Panc1 (cell line): ENCODE data around the gene NUMB. TPM values are rescaled to one million over a fixed set of nuclear protein-coding genes. Genes with fewer than 3 reads are reported as not detected.

Source experiments
- ATAC-seq: fragments of 200-7000 bp; cut with Tn5 transposase; 2 replicates; pipeline ENCODE4 v1.9.1; 2020; ENCODE audit warnings: mild to moderate bottlenecking, moderate library complexity
- BruUV-seq: library from RNA; stranded (reverse); fragments of 400-500 nt; replicated peaks from 2 replicates; lab custom pipeline; 2021; lab: Mats Ljungman, UMichigan
- CTCF ChIA-PET: fragments of 300-600 bp; sonication (Branson Sonifier 250); formaldehyde crosslinking; loops from one replicate; lab custom pipeline; 2022; ENCODE audit warnings: antibody characterized with exemption; lab: Charles Lee
- POLR2A ChIA-PET: fragments of 300-600 bp; sonication (Branson Sonifier 250); formaldehyde crosslinking; loops from one replicate; lab custom pipeline; 2022; ENCODE audit warnings: antibody characterized with exemption; lab: Charles Lee
- DNase-seq: peaks from one replicate; pipeline ENCODE4 v3.0.0-alpha.2; 2010; ENCODE audit warnings: low read depth, low spot score
- H3K27ac ChIP-seq: 2 replicates; pipeline ENCODE4 v1.5.1; 2011; ENCODE audit warnings: mild to moderate bottlenecking, low read length, inconsistent platforms
- H3K27me3 ChIP-seq: fragments of 200-500 bp; sonication (Bioruptor generic); 2 replicates; pipeline ENCODE4 v1.6.0; 2014; ENCODE audit warnings: low read length, inconsistent platforms; ENCODE audit not compliant: control insufficient read depth, insufficient read depth
- H3K36me3 ChIP-seq: fragments of 200-500 bp; sonication (Bioruptor generic); 2 replicates; pipeline ENCODE4 v1.5.1; 2014; ENCODE audit warnings: inconsistent platforms, mild to moderate bottlenecking, low read length, moderate library complexity; ENCODE audit not compliant: control insufficient read depth, insufficient read depth
- H3K4me1 ChIP-seq: 2 replicates; pipeline ENCODE4 v1.5.1; 2011; ENCODE audit warnings: inconsistent platforms, mild to moderate bottlenecking, low read length, moderate library complexity; ENCODE audit not compliant: control insufficient read depth, insufficient read depth
- H3K4me3 ChIP-seq, 2 experiments: 2 replicates each; pipeline ENCODE4 v1.5.1; 2011 to 2012; ENCODE audit warnings: low read depth in 2 of 2, low read length in 2 of 2, mild to moderate bottlenecking in 2 of 2, inconsistent platforms in 1 of 2, moderate library complexity in 1 of 2
- H3K9me3 ChIP-seq: fragments of 200-500 bp; sonication (Bioruptor generic); 2 replicates; pipeline ENCODE4 v1.5.1; 2014; ENCODE audit warnings: low read depth, mild to moderate bottlenecking, inconsistent platforms, low read length, moderate library complexity; ENCODE audit not compliant: control insufficient read depth, insufficient read depth
- POLR2AphosphoS5 ChIP-seq: IDR thresholded peaks from 2 replicates; pipeline ENCODE4 v1.6.1; 2012; ENCODE audit warnings: mild to moderate bottlenecking, low read depth, low read length, moderate library complexity
- SIN3A ChIP-seq: IDR thresholded peaks from 2 replicates; pipeline ENCODE4 v1.6.1; 2012; ENCODE audit warnings: low read depth, mild to moderate bottlenecking, low read length, moderate library complexity, borderline replicate concordance; ENCODE audit not compliant: insufficient read depth
- TCF7L2 ChIP-seq: IDR thresholded peaks from 2 replicates; pipeline ENCODE4 v1.6.1; 2011; ENCODE audit warnings: mild to moderate bottlenecking, low read depth, low read length, inconsistent platforms
- in situ Hi-C: cut with HindIII; loops from 2 replicates; pipeline ENCODE4 v1.10.0; 2016; ENCODE audit warnings: low sequenced_read_pairs, low pct_unique_long_range_greater_than_20kb
- intact Hi-C: fragments of 100-400 bp; cut with micrococcal nuclease; formaldehyde crosslinking; loops from one replicate; pipeline ENCODE4 v1.10.0; 2022; ENCODE audit not compliant: unreplicated experiment
- total RNA-seq: library from RNA; stranded (reverse); gene quantifications from one replicate; pipeline ENCODE4 v1.2.1, GENCODE V29; 2021; ENCODE audit not compliant: unreplicated experiment
- TF ChIP-seq, protein P1 (sequence below), 2 experiments: IDR thresholded peaks; 2 replicates each; pipeline ENCODE4 v1.6.1; 2011 to 2012; ENCODE audit warnings: low read depth in 2 of 2, control low read depth in 1 of 2, low read length in 1 of 2, mild to moderate bottlenecking in 1 of 2, moderate library complexity in 1 of 2; ENCODE audit not compliant: insufficient read depth in 1 of 2
- TF ChIP-seq, protein P2 (sequence below): fragments of 450-650 bp; IDR thresholded peaks from 2 replicates; pipeline ENCODE4 v1.5.1; 2017; ENCODE audit warnings: mild to moderate bottlenecking

The NUMB gene
- total RNA-seq, 1 experiment from 2014 or later = 51.5 TPM

GRCh38 chr14:73230051-73230450 is 228.3 kb downstream of the NUMB start:
- no peak overlapping the region for H3K27ac ChIP-seq
- in situ Hi-C loops (no loop called here), intact Hi-C loops (no loop called here)
- TF ChIP-seq, protein P1, sequence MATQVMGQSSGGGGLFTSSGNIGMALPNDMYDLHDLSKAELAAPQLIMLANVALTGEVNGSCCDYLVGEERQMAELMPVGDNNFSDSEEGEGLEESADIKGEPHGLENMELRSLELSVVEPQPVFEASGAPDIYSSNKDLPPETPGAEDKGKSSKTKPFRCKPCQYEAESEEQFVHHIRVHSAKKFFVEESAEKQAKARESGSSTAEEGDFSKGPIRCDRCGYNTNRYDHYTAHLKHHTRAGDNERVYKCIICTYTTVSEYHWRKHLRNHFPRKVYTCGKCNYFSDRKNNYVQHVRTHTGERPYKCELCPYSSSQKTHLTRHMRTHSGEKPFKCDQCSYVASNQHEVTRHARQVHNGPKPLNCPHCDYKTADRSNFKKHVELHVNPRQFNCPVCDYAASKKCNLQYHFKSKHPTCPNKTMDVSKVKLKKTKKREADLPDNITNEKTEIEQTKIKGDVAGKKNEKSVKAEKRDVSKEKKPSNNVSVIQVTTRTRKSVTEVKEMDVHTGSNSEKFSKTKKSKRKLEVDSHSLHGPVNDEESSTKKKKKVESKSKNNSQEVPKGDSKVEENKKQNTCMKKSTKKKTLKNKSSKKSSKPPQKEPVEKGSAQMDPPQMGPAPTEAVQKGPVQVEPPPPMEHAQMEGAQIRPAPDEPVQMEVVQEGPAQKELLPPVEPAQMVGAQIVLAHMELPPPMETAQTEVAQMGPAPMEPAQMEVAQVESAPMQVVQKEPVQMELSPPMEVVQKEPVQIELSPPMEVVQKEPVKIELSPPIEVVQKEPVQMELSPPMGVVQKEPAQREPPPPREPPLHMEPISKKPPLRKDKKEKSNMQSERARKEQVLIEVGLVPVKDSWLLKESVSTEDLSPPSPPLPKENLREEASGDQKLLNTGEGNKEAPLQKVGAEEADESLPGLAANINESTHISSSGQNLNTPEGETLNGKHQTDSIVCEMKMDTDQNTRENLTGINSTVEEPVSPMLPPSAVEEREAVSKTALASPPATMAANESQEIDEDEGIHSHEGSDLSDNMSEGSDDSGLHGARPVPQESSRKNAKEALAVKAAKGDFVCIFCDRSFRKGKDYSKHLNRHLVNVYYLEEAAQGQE (IDR thresholded peaks at IDR 0.05; ENCODE audit: insufficient read depth in 1 of 2, low read depth in 2 of 2, low read length in 1 of 2) = no peak
- ATAC-seq = no peak
- no peak for DNase-seq
- H3K27me3 ChIP-seq = no peaks in the 10 kb centered on the region
- H3K9me3 ChIP-seq = no peaks in the 10 kb centered on the region
- no TSS peak for BruUV-seq
- H3K4me1 ChIP-seq = peaks cover 29% of the 10 kb centered on the region
- H3K36me3 ChIP-seq = no peaks in the 10 kb centered on the region
- ChIA-PET POLR2A (no interaction called here), CTCF (no interaction called here)
- H3K4me3 ChIP-seq = no peak overlapping the region

GRCh38 chr14:73227812-73228781 is 230.2 kb downstream of the NUMB start:
- POLR2A ChIA-PET = interaction anchor here (0.6 kb wide), 2 partner anchors 18 to 19 kb away, joined by 3 to 4 read pairs; no protein-coding TSS in a partner anchor
- Histone ChIP-seq H3K27ac (peak overlapping the region; percentile 83), H3K9me3 (no peaks in the 10 kb centered on the region), H3K4me1 (peaks cover 27% of the 10 kb centered on the region), H3K36me3 (no peaks in the 10 kb centered on the region), H3K27me3 (no peaks in the 10 kb centered on the region), H3K4me3 (no peak overlapping the region)
- TF ChIP-seq, protein P1 (IDR thresholded peaks at IDR 0.05; ENCODE audit: insufficient read depth in 1 of 2, low read depth in 2 of 2, low read length in 1 of 2) = no peak
- TF ChIP-seq, protein P2, sequence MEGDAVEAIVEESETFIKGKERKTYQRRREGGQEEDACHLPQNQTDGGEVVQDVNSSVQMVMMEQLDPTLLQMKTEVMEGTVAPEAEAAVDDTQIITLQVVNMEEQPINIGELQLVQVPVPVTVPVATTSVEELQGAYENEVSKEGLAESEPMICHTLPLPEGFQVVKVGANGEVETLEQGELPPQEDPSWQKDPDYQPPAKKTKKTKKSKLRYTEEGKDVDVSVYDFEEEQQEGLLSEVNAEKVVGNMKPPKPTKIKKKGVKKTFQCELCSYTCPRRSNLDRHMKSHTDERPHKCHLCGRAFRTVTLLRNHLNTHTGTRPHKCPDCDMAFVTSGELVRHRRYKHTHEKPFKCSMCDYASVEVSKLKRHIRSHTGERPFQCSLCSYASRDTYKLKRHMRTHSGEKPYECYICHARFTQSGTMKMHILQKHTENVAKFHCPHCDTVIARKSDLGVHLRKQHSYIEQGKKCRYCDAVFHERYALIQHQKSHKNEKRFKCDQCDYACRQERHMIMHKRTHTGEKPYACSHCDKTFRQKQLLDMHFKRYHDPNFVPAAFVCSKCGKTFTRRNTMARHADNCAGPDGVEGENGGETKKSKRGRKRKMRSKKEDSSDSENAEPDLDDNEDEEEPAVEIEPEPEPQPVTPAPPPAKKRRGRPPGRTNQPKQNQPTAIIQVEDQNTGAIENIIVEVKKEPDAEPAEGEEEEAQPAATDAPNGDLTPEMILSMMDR = no peak
- no peak for TF ChIP-seq TCF7L2
- no peak for TF ChIP-seq SIN3A
- TF ChIP-seq POLR2AphosphoS5 = no peak; the same call in 1 of the 2 replicates
- ATAC-seq (peak; percentile 78), DNase-seq (peak; percentile 38)
- intact Hi-C loops (no loop called here), in situ Hi-C loops (no loop called here)
- BruUV-seq = no TSS peak
- CTCF ChIA-PET = interaction anchor here (0.7 kb wide), 1 partner anchor 56 kb away, joined by 3 read pairs; no protein-coding TSS in a partner anchor
